Mucosa of descending colon (tissue), 3 donors: ENCODE data around the gene FBXO36. TPM values are rescaled to one million over a fixed set of nuclear protein-coding genes. Genes with fewer than 3 reads are reported as not detected.

ENCODE experiments used
- ATAC-seq: fragments of 200-7000 bp; cut with Tn5 transposase; one replicate; pipeline ENCODE4 v1.9.1; 2020; ENCODE audit warnings: mild to moderate bottlenecking, moderate library complexity
- DNase-seq, 3 donors: peaks; one replicate each; pipeline ENCODE4 v3.0.0-alpha.2; 2020
- H3K36me3 ChIP-seq: fragments of 200-600 bp; one replicate; pipeline ENCODE4 v1.8.0; 2021; ENCODE audit warnings: low read depth, mild to moderate bottlenecking
- H3K4me1 ChIP-seq: fragments of 200-600 bp; one replicate; pipeline ENCODE4 v1.8.0; 2021; ENCODE audit warnings: low read depth, mild to moderate bottlenecking
- H3K4me3 ChIP-seq: fragments of 200-600 bp; one replicate; pipeline ENCODE4 v1.8.0; 2021; ENCODE audit warnings: mild to moderate bottlenecking
- H3K9me3 ChIP-seq: fragments of 200-600 bp; one replicate; pipeline ENCODE4 v1.8.0; 2021; ENCODE audit warnings: mild to moderate bottlenecking
- CTCF ChIP-seq: fragments of 200-600 bp; IDR thresholded peaks from one replicate; pipeline ENCODE4 v1.8.0; 2022; ENCODE audit warnings: antibody characterized with exemption, mild to moderate bottlenecking
- intact Hi-C, 2 donors: fragments of 100-400 bp; cut with DNase I in 1 of 2; cut with micrococcal nuclease in 1 of 2; formaldehyde crosslinking; loops; one replicate each; pipeline versions ENCODE4 v1.11.0 to v1.11.1; 2022; cut with DNase I, micrococcal nuclease
- total RNA-seq, 3 donors: library from RNA; stranded (reverse); fragmentation: NEBNext Ultra II Directional in 2 of 3; extraction: Animal tissue kit (Norgen Biotek cat#: 25700) in 2 of 3; gene quantifications; one replicate each; pipeline versions ENCODE4 v1.2.1 to v1.2.4, GENCODE V29; 2021 to 2023
- donor health status: DM: no; HTN: no; CAD: no; lungs with moderate emphysema.
- donor health status: DM: no; HTN: no; CAD: no.
- donor health status: DM: no; HTN: yes; CAD: no.

The FBXO36 gene
- total RNA-seq, 3 donors from 2014 or later, result 1.6 to 2.4 (median 2.1) TPM

- no peak for TF ChIP-seq CTCF
- Histone ChIP-seq H3K9me3 (no peaks in the 10 kb centered on the region), H3K36me3 (no peaks in the 10 kb centered on the region), H3K4me1 (no peaks in the 10 kb centered on the region), H3K4me3 (no peak overlapping the region)
- no peak for DNase-seq
- intact Hi-C loops, result no loop called here
- no peak for ATAC-seq
These were observed 52.0 kb downstream of the FBXO36 start for GRCh38 chr2:229974266-229974665.

GRCh38 chr2:229980431-229981184 is 58.3 kb downstream of the FBXO36 start:
- no peak for TF ChIP-seq CTCF
- intact Hi-C loops, result no loop called here
- no peaks in the 10 kb centered on the region for H3K36me3 ChIP-seq
- ATAC-seq (peak; percentile 74), DNase-seq (peak in 2 of 3 donors; percentile 14 to 35)
- no peak overlapping the region for H3K4me3 ChIP-seq
- H3K9me3 ChIP-seq, result no peaks in the 10 kb centered on the region
- no peaks in the 10 kb centered on the region for H3K4me1 ChIP-seq

- no peaks in the 10 kb centered on the region for H3K36me3 ChIP-seq
- intact Hi-C loops, result no loop called here
- no peaks in the 10 kb centered on the region for H3K4me1 ChIP-seq
- no peak for TF ChIP-seq CTCF
- H3K9me3 ChIP-seq, result no peaks in the 10 kb centered on the region
- ATAC-seq, result no peak
- no peak overlapping the region for H3K4me3 ChIP-seq
- DNase-seq, result no peak
These were observed 70.9 kb downstream of the FBXO36 start for GRCh38 chr2:229993236-229993635.

GRCh38 chr2:229996320-229996719 is 74.0 kb downstream of the FBXO36 start:
- TF ChIP-seq CTCF, result no peak
- no peak for ATAC-seq

GRCh38 chr2:229997565-229997964 is 75.3 kb downstream of the FBXO36 start:
- intact Hi-C loops, result no loop called here
- Histone ChIP-seq H3K4me1 (no peaks in the 10 kb centered on the region), H3K4me3 (no peak overlapping the region), H3K36me3 (no peaks in the 10 kb centered on the region), H3K9me3 (no peaks in the 10 kb centered on the region)
- TF ChIP-seq CTCF, result no peak
- no peak for DNase-seq
- no peak for ATAC-seq

More at GRCh38 chr2:229996320-229996719, 74.0 kb downstream of the FBXO36 start:
- no peak for DNase-seq
- Histone ChIP-seq H3K9me3 (no peaks in the 10 kb centered on the region), H3K4me1 (no peaks in the 10 kb centered on the region), H3K4me3 (no peak overlapping the region), H3K36me3 (no peaks in the 10 kb centered on the region)
- intact Hi-C loops, result no loop called here
